Activated B cell treated with CpG ODN at 0.5 μM for 24 hours (primary cell): ENCODE results near the gene SNX3. TPM values are rescaled to one million over a fixed set of nuclear protein-coding genes. Genes with fewer than 3 reads are reported as not detected.
A peak's percentile ranks its signal among the peaks of the same experiment; 100 is the strongest.
"Not testable (repeated sequence)": the region's sequence is repeated elsewhere in the genome, so short reads cannot be mapped to it uniquely, and the experiment has no call there.

ENCODE experiments used
- ATAC-seq: fragments of 200-7000 bp; cut with Tn5 transposase; one replicate; pipeline ENCODE4 v1.10.0; 2021; ENCODE audit warnings: low read depth, mild to moderate bottlenecking, moderate library complexity
- CTCF ChIA-PET: fragments of 350-600 bp; sonication (Branson Sonifier 250); formaldehyde crosslinking; loops from one replicate; lab custom pipeline; 2021; ENCODE audit warnings: antibody characterized with exemption; lab: Charles Lee
- POLR2A ChIA-PET: fragments of 350-600 bp; sonication (Branson Sonifier 250); formaldehyde crosslinking; loops from one replicate; lab custom pipeline; 2021; ENCODE audit warnings: antibody characterized with exemption; lab: Charles Lee
- DNase-seq: peaks from one replicate; pipeline ENCODE4 v3.0.0; 2022
- H3K27ac Mint-ChIP-seq: one replicate; pipeline ENCODE4 v1.8.0; 2020; ENCODE audit warnings: mixed read lengths
- H3K27me3 Mint-ChIP-seq: one replicate; pipeline ENCODE4 v1.8.0; 2021; ENCODE audit warnings: mixed read lengths
- H3K36me3 Mint-ChIP-seq: one replicate; pipeline ENCODE4 v1.8.0; 2021; ENCODE audit warnings: low read depth, mixed read lengths
- H3K4me1 Mint-ChIP-seq: one replicate; pipeline ENCODE4 v1.8.0; 2021; ENCODE audit warnings: mixed read lengths
- H3K4me3 Mint-ChIP-seq: one replicate; pipeline ENCODE4 v1.8.0; 2020; ENCODE audit warnings: mild to moderate bottlenecking, mixed read lengths
- H3K9me3 Mint-ChIP-seq: one replicate; pipeline ENCODE4 v1.8.0; 2020; ENCODE audit warnings: mixed read lengths
- intact Hi-C: fragments of 100-400 bp; cut with micrococcal nuclease; formaldehyde crosslinking; loops from one replicate; pipeline ENCODE4 v1.15.1; 2024
- total RNA-seq: library from RNA; stranded (reverse); gene quantifications from 2 replicates; pipeline ENCODE4 v1.2.3, GENCODE V29; 2022
- TF ChIP-seq, protein P1 (sequence below): fragments of 200-600 bp; IDR thresholded peaks from one replicate; pipeline ENCODE4 v1.8.0; 2022; ENCODE audit warnings: antibody characterized with exemption, mild to moderate bottlenecking

SNX3 gene
- total RNA-seq, 1 donor from 2014 or later, result 121 TPM

DNA sequence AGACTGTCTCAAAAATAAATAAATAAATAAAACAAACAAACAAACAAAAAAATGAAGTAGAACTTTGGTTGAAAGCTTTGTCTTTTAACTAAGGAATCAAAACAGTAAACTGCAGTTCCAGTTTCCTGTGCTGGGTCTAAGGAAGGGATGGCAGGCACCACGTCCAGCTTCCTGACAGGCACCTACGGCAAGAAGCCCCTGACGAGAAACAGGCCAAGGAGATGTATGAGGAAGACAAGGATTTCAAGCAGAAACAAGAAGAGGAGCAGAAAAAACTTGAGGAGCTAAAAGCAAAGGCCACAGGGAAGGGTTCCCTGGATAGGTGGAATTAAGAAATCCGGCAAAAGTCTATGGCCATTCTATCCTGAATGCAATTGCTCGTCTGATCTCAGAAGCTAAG lies 8.8 kb downstream of the SNX3 start:
- ATAC-seq (no peak), DNase-seq (no peak)
- Mint-ChIP-seq H3K4me3 (no peak overlapping the region), H3K36me3 (peaks cover 73% of the 10 kb centered on the region), H3K27ac (no peak overlapping the region), H3K4me1 (peaks cover 89% of the 10 kb centered on the region), H3K9me3 (no peaks in the 10 kb centered on the region), H3K27me3 (no peaks in the 10 kb centered on the region)
- intact Hi-C loops, result loop anchor here (10.0 kb wide), 1 partner anchor 763 kb away; no protein-coding TSS in a partner anchor
- ChIA-PET POLR2A (interaction anchor here (2.2 kb wide), 1 partner anchor 8 kb away, joined by 16 read pairs; the partner anchor contains the start of gene SNX3), CTCF (interaction anchor here (4.7 kb wide), 1 partner anchor 240 kb away, joined by 33 read pairs; no protein-coding TSS in a partner anchor)
- TF ChIP-seq, protein P1, sequence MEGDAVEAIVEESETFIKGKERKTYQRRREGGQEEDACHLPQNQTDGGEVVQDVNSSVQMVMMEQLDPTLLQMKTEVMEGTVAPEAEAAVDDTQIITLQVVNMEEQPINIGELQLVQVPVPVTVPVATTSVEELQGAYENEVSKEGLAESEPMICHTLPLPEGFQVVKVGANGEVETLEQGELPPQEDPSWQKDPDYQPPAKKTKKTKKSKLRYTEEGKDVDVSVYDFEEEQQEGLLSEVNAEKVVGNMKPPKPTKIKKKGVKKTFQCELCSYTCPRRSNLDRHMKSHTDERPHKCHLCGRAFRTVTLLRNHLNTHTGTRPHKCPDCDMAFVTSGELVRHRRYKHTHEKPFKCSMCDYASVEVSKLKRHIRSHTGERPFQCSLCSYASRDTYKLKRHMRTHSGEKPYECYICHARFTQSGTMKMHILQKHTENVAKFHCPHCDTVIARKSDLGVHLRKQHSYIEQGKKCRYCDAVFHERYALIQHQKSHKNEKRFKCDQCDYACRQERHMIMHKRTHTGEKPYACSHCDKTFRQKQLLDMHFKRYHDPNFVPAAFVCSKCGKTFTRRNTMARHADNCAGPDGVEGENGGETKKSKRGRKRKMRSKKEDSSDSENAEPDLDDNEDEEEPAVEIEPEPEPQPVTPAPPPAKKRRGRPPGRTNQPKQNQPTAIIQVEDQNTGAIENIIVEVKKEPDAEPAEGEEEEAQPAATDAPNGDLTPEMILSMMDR, result no peak

DNA sequence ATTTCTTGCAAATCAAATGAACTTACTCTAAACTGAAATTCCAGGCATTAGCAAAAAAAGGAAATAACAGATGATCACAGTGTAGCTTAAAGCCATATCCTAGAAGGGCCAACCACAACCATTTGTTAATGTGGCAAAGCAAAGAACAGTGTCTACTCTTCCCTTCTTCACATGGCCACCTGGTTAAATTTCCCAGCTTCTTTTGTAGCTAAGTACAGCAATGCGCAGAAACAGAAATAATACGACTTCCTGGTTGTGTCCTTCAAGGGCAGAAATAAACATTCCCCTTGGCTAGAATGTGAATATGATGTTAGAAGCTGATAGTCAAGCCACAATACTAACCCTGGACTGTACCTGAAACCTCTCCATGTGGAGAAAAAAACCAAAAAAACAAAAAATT lies 9.6 kb downstream of the SNX3 start:
- ChIA-PET CTCF (interaction anchor here (1.2 to 4.7 kb wide), 2 partner anchors 241 to 244 kb away, joined by 4 to 33 read pairs; no protein-coding TSS in a partner anchor), POLR2A (interaction anchor here (0.6 to 2.2 kb wide), 2 partner anchors 9 to 108 kb away, joined by 10 to 16 read pairs; partner anchors contain the start of gene SNX3)
- TF ChIP-seq, protein P1, result no peak
- ATAC-seq, result no peak
- no peak for DNase-seq
- Mint-ChIP-seq H3K4me1 (peaks cover 87% of the 10 kb centered on the region), H3K9me3 (no peaks in the 10 kb centered on the region), H3K36me3 (peaks cover 72% of the 10 kb centered on the region), H3K4me3 (no peak overlapping the region), H3K27ac (no peak overlapping the region), H3K27me3 (no peaks in the 10 kb centered on the region)
- intact Hi-C loops, result loop anchor here (2.0 to 10.0 kb wide), 2 partner anchors 110 to 764 kb away; no protein-coding TSS in a partner anchor

GRCh38 chr6:108250240-108250866 lies 10.5 kb downstream of the SNX3 start:
- H3K4me1 Mint-ChIP-seq, result peaks cover 84% of the 10 kb centered on the region
- TF ChIP-seq, protein P1, result no peak
- no peak for DNase-seq
- no peaks in the 10 kb centered on the region for H3K9me3 Mint-ChIP-seq
- peak overlapping the region; percentile 5 for H3K27ac Mint-ChIP-seq
- peak; percentile 65 for ATAC-seq
- POLR2A ChIA-PET, result interaction anchor here (0.6 to 2.2 kb wide), 2 partner anchors 10 to 107 kb away, joined by 10 to 16 read pairs; partner anchors contain the start of gene SNX3
- intact Hi-C loops, result loop anchor here (1.0 to 10.0 kb wide), 5 partner anchors 110 to 764 kb away; no protein-coding TSS in a partner anchor
- CTCF ChIA-PET, result interaction anchor here (1.2 to 4.7 kb wide), 2 partner anchors 242 to 245 kb away, joined by 4 to 33 read pairs; no protein-coding TSS in a partner anchor
- H3K4me3 Mint-ChIP-seq, result no peak overlapping the region
- H3K27me3 Mint-ChIP-seq, result no peaks in the 10 kb centered on the region
- peaks cover 73% of the 10 kb centered on the region for H3K36me3 Mint-ChIP-seq

- Mint-ChIP-seq H3K4me3 (no peak overlapping the region), H3K27me3 (no peaks in the 10 kb centered on the region), H3K27ac (peak overlapping the region; percentile 3), H3K36me3 (peaks cover 74% of the 10 kb centered on the region), H3K9me3 (no peaks in the 10 kb centered on the region), H3K4me1 (peaks cover 70% of the 10 kb centered on the region)
- POLR2A ChIA-PET, result interaction anchor here (0.6 to 1.0 kb wide), 2 partner anchors 16 to 27 kb away, joined by 3 to 6 read pairs; no protein-coding TSS in a partner anchor
- TF ChIP-seq, protein P1, result no peak
- ATAC-seq, result no peak
- intact Hi-C loops, result loop anchor here (2.0 kb wide), 1 partner anchor 13 kb away; the partner anchor contains the start of gene SNX3
- no peak for DNase-seq
- CTCF ChIA-PET, result interaction anchor here (4.7 kb wide), 1 partner anchor 244 kb away, joined by 33 read pairs; no protein-coding TSS in a partner anchor
These were observed 12.8 kb downstream of the SNX3 start for GRCh38 chr6:108247965-108248536.

GRCh38 chr6:108245095-108245494 lies 15.7 kb downstream of the SNX3 start:
- POLR2A ChIA-PET, CTCF ChIA-PET: not testable (repeated sequence)

More at GRCh38 chr6:108245095-108245494, 15.7 kb downstream of the SNX3 start:
- intact Hi-C loops, ATAC-seq, H3K4me3 Mint-ChIP-seq, DNase-seq, H3K27ac Mint-ChIP-seq, H3K27me3 Mint-ChIP-seq, H3K9me3 Mint-ChIP-seq: not testable (repeated sequence)
- peaks cover 65% of the 10 kb centered on the region for H3K4me1 Mint-ChIP-seq
- H3K36me3 Mint-ChIP-seq, result peaks cover 75% of the 10 kb centered on the region
